ENCODE measurements around the gene MTO1. TPM values are rescaled to one million over a fixed set of nuclear protein-coding genes. Genes with fewer than 3 reads are reported as not detected.
"Not testable (repeated sequence)": the region's sequence is repeated elsewhere in the genome, so short reads cannot be mapped to it uniquely, and the experiment has no call there.

The MTO1 gene
- total RNA-seq, 2 donors from 2014 or later: 17.2 to 19.6 TPM

GRCh38 chr6:73514746-73515110 is 53.2 kb downstream of the MTO1 start:
- peaks cover 6% of the 10 kb centered on the region for H3K4me1 ChIP-seq (replicated peaks)
- intact Hi-C loops (cut with DNase I): no loop called here
- no peaks in the 10 kb centered on the region for H3K27me3 ChIP-seq (replicated peaks; ENCODE audit: insufficient read depth)
- no peak for DNase-seq (ENCODE audit: low spot score)
- WGBS: 55% methylated on average over 3 of the region's 3 CpGs
- TF ChIP-seq CTCF (IDR thresholded peaks at IDR 0.05) (no peak), POLR2AphosphoS5 (IDR thresholded peaks at IDR 0.05) (no peak), POLR2A (IDR thresholded peaks at IDR 0.05) (no peak)
- H3K9me3 ChIP-seq: no peaks in the 10 kb centered on the region
- H3K36me3 ChIP-seq: no peaks in the 10 kb centered on the region
- H3K4me3 ChIP-seq: no peak overlapping the region
- no peak overlapping the region for H3K27ac ChIP-seq

- peak overlapping the region in 1 of 2 donors; percentile 46 for H3K27ac ChIP-seq
- no peak overlapping the region for H3K4me3 ChIP-seq
- intact Hi-C loops (cut with DNase I): no loop called here
- TF ChIP-seq POLR2A (IDR thresholded peaks at IDR 0.05) (no peak), POLR2AphosphoS5 (IDR thresholded peaks at IDR 0.05) (no peak), CTCF (IDR thresholded peaks at IDR 0.05) (no peak)
- H3K27me3 ChIP-seq (replicated peaks; ENCODE audit: insufficient read depth): no peaks in the 10 kb centered on the region
- H3K4me1 ChIP-seq (replicated peaks): peaks cover 6% of the 10 kb centered on the region
- DNase-seq (ENCODE audit: low spot score): no peak
- H3K36me3 ChIP-seq: no peaks in the 10 kb centered on the region
- H3K9me3 ChIP-seq: no peaks in the 10 kb centered on the region
- WGBS: 21% methylated on average over 4 of the region's 4 CpGs
These were observed 53.7 kb downstream of the MTO1 start for GRCh38 chr6:73515204-73515655.

DNA sequence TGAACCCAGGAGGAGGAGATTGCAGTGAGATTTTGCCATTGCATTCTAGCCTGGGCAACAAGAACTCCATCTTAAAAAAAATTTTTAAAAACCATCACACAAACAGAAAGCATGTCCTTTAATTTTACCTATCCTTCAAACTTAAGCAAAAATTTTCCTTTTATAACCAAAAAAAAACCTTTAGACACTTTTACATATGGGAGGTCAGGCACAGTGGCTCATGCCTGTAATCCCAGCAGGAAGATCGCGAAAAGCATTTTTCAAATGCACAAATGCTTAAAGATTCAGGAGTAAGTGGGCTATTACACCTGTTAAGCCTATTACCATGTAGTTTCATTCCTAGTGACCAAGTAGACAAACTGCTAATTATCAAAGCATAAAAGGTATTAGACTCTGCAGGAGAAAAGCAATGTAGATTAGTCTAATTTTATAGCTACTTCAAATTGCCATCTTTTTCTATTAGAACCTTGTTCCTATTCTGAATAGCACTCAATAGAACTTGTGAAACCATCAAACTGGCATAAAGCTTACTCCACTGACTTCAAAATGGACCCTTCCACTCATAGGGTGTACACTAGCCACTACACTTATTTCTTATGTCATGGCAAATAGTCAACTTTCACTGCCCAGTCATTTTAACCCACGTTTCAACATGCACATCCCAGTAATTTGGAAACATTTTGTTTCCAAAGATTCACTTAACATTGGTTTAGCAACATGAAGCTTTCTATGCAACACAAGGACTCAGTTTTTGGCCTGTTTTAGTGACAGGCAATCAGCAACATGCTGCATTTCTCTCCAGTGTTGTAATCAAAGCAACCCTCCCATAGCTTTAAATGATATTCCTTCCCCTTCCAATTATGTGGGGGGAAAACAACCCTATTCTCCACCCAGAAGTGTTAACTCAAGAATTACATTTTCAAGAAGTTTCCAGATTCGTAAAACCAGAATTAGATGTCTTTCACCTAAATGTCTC is 55.3 kb downstream of the MTO1 start:
- TF ChIP-seq POLR2A (IDR thresholded peaks at IDR 0.05) (no peak), CTCF (IDR thresholded peaks at IDR 0.05) (no peak), POLR2AphosphoS5 (IDR thresholded peaks at IDR 0.05) (no peak)
- peaks cover 6% of the 10 kb centered on the region for H3K4me1 ChIP-seq (replicated peaks)
- H3K9me3 ChIP-seq: no peaks in the 10 kb centered on the region
- H3K4me3 ChIP-seq: no peak overlapping the region
- no peak for DNase-seq (ENCODE audit: low spot score)
- no peaks in the 10 kb centered on the region for H3K27me3 ChIP-seq (replicated peaks; ENCODE audit: insufficient read depth)
- WGBS: 58% methylated on average over 4 of the region's 4 CpGs
- intact Hi-C loops (cut with DNase I): loop anchor here (1.0 kb wide), 1 partner anchor 93 kb away; no protein-coding TSS in a partner anchor
- peak overlapping the region in 1 of 2 donors; percentile 46 for H3K27ac ChIP-seq
- no peaks in the 10 kb centered on the region for H3K36me3 ChIP-seq

GRCh38 chr6:73518100-73518981 is 56.8 kb downstream of the MTO1 start:
- H3K36me3 ChIP-seq; intact Hi-C loops (cut with DNase I); DNase-seq (ENCODE audit: low spot score); H3K9me3 ChIP-seq; H3K4me1 ChIP-seq (replicated peaks); H3K27me3 ChIP-seq (replicated peaks; ENCODE audit: insufficient read depth); H3K27ac ChIP-seq: not testable (repeated sequence)
- WGBS: 19% methylated on average over 19 of the region's 19 CpGs
- peak overlapping the region in 1 of 2 donors; percentile 97 for H3K4me3 ChIP-seq

DNA sequence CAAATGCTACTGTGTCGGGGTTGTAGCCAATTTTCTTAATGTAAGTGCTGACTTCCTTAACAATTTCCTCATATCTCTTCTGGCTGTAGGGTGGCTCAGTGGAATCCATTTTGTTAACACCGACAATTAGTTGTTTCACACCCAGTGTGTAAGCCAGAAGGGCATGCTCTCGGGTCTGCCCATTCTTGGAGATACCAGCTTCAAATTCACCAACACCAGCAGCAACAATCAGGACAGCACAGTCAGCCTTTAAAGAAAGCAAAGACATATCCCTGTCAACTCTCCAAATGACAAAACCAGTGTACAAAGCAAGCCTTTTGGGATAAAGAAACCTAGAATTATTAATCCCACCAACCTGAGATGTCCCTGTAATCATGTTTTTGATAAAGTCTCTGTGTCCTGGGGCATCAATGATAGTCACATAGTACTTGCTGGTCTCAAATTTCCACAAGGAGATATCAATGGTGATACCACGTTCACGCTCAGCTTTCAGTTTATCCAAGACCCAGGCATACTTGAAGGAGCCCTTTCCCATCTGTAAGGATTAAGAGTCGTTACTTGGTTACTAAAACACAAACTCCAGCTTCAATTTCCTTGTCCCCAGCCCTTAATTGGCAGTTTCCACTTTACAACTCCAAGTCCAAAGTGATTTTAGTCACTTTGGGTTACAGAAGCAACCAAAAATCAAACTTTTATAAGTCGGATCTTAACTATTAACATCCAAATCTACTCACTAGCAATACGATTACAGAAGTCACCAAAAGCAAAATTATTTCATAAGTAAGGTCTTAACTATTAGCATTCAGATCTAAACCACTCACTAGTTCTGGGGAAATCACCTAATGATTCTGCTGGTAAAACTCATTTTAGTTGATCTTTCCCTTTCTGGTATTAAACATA is 57.7 kb downstream of the MTO1 start:
- peak overlapping the region; percentile 100 for H3K27ac ChIP-seq
- H3K27me3 ChIP-seq (replicated peaks; ENCODE audit: insufficient read depth); H3K4me1 ChIP-seq (replicated peaks); DNase-seq (ENCODE audit: low spot score); H3K9me3 ChIP-seq; intact Hi-C loops (cut with DNase I); H3K36me3 ChIP-seq: not testable (repeated sequence)
- H3K4me3 ChIP-seq: peak overlapping the region; percentile 88 to 97
- WGBS: 3% methylated on average over 8 of the region's 8 CpGs
